Heart left ventricle (tissue), 13 donors: Measurements from ENCODE around the gene ADAM33.

Experiments
- CTCF ChIP-seq, 12 donors: fragments of 200-600 bp; sonication (generic) in 4 of 12; IDR thresholded peaks; one replicate each; pipeline versions ENCODE4 v1.5.0 to v1.8.0; 2018 to 2022; ENCODE audit warnings: antibody characterized with exemption in 12 of 12, mild to moderate bottlenecking in 5 of 12
- POLR2A ChIP-seq, 2 donors: fragments of 450-650 bp; IDR thresholded peaks; one replicate each; pipeline ENCODE4 v1.6.1; 2017; ENCODE audit warnings: antibody characterized with exemption in 2 of 2, mild to moderate bottlenecking in 2 of 2, moderate library complexity in 2 of 2
- donor health status: ischemic (EF 13 %, LVEDD 7.1; RV severe dilation, severe dysfunction).
- donor health status: DM: no; HTN: yes; CAD: no.
- donor health status: DM: no; HTN: no; CAD: no.
- donor health status: ischemic (EF 25% LVEDD 6.9; RV normal size, moderate dysfunction).
- donor health status: ischemic (EF 25% LVEDD 5.7; RV mildly dilated, moderate dysfunction).
- donor health status: ischemic (EF 35%, LVEDD 5.7; RV mildly dilated, moderate dysfunction).
- donor health status: nonischemic (EF 11% LVEDD 7.7; RV severe dilation, severe dysfunction).
- donor health status: DM: yes; HTN: yes; CAD: no.
- donor health status: PGD.
- donor health status: ischemic (EF 29% LVEDD 5.4; RV normal size, mild dysfunction).
- donor health status: nonischemic (EF 23%, LVEDD 6.1; RV moderate dilation, normal function).

- TF ChIP-seq CTCF (IDR thresholded peaks at IDR 0.05) (no peak), POLR2A (IDR thresholded peaks at IDR 0.05) (no peak)
These were observed 25.7 kb upstream of the ADAM33 start for GRCh38 chr20:3707508-3707899.
